NCI-H226 (cell line): Measurements from ENCODE around the gene CASP3.
"Not testable (repeated sequence)": the region's sequence is repeated elsewhere in the genome, so short reads cannot be mapped to it uniquely, and the experiment has no call there.

Experiments
- DNase-seq: peaks from one replicate; pipeline ENCODE4 v3.0.0-alpha.2; 2015

Gene CASP3

GRCh38 chr4:184593461-184593860 lies 55.8 kb downstream of the CASP3 start:
- DNase-seq: no peak

DNA sequence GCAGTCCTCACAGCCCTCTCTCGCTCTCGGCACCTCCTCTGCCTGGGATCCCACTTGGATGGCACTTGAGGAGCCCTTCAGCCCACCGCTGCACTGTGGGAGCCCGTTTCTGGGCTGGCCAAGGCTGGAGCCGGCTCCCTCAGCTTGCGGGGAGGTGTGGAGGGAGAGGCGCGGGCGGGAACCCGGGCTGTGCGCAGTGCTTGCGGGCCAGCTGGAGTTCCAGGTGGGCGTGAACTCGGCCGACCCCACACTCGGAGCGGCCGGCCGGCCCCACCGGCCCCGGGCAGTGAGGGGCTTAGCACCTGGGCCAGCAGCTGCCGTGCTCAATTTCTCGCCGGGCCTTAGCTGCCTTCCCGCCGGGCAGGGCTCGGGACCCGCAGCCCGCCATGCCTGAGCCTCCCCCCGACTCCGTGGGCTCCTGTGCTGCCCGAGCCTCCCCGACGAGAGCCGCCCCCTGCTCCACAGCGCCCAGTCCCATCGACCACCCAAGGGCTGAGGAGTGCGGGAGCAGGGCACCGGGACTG lies 57.4 kb downstream of the CASP3 start:
- DNase-seq: not testable (repeated sequence)

DNA sequence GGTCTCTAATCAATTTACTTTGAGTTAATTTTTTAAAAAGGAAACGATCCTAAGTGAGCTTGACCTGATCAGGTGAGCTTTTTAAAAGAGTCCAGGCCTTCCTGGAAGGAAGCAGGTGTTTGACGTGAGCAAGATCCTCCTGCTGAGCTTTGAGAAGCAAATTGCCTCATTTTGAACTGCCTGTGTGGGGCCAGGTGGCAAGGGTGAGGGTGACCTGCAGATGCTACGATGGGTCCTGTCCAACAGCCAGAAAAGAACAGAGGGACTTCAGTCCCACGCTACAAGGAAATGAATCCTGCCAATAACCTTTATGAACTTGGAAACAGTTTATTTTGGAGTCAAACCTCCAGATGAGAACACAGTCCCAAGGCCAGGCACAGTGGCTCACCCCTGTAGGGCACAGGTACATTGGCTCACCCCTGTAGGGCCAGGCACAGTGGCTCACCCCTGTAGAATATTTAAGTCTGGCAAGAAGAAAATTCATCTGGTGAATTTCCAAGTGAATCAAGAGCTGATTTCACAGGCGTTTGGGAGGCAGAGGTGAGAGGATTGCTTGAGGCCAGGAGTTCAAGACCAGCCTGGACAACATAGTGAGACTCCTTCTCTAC lies 58.1 kb downstream of the CASP3 start:
- no peak for DNase-seq

DNA sequence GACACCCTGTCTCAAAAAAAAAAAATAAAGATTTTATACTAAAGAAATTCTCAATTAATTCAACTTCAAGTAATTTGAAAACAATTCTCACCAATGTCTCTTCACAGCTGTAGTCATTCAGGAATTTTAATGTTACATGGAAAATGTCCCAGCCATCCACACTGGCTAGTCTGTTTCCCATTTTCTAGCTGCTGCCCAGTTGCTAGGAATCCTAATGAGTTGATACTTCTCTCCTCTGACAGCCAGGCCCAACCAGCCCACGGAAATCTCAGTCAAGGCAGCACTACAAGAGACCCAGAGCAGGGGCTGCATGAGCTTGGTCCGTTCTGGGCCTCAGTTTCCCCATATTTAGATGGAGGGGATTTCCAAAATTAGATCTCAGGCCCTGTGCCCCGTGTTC lies 59.1 kb downstream of the CASP3 start:
- no peak for DNase-seq

DNA sequence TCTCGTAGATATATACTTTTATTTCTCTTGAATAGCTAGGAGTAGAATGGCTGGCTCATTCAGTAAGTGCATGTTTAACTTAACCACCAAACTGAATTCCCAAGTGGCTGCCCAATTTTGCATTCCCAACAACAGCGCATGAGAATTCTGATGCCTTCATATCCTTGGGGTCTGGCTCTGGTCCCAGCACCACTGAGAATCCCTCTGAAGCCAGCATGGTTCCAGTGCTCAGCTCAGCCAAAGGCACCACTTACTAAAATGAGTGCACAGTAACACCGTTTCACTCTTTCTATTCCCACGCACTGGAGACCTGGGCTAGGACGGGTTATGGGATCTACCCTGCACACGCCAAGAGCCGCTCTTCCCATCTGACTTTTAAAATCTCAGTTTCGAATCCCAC lies 60.4 kb downstream of the CASP3 start:
- DNase-seq: no peak

DNA sequence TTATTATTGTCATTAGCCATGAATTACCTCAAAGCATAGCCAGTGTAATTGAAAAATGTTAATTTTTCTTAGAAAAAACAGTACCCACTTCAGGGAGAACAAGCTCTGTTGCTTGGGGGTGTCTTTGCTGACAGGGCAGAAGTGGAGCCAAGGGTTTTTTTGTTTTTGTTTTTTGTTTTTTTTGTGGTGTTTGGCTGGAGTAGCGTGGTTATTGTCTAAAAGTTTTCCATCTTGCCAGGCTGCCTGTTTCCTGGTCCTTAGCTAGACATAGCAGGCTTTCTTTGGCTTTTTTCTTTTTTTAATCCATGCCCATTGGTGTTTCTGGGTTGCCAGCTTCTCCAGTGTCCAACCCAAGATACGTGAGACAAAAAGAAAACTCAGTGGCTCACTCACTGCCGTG lies 61.5 kb downstream of the CASP3 start:
- DNase-seq: no peak

- DNase-seq: no peak
Observed at GRCh38 chr4:184587221-184587620, 62.0 kb downstream of the CASP3 start.

DNA sequence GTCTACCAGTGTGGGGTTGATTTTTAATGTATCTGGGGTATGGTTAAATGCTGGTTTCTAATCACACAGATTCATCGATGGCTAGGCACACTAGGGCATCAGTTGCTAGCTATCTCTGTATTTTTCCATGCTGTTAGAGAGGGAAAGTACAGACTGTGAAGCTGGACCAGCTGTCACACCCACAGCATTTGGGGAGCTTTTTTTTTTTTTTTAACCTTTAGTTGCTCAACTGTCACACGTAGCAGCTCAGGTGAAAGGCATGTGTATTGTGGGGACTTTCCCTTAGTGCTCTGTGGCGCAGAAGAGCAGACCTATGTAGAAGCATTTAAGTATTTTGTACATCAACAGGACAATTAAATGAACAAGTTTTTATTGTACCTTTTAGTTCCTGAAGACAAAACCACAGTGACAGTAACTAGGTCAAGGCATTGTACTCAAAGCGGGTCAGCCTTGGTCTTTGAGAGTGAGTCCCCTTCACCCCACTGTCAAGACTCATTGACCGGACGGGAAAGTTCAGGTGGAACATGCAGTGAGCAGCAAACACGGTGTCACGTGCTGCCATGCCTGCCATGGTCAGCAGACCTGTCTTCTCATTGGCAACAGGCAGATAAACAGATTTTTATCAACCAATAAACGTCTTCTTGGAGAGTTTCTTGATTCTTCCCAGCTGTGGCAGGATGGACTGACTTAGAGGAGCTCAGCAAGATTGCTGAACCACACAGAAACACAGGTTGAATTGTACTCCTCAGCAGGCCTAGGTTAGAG lies 65.3 kb downstream of the CASP3 start:
- no peak for DNase-seq
